PC-9 (cell line): ENCODE measurements around the gene MAPRE3. TPM values are rescaled to one million over a fixed set of nuclear protein-coding genes. Genes with fewer than 3 reads are reported as not detected.
A peak's percentile ranks its signal among the peaks of the same experiment; 100 is the strongest.

Experiments used
- BruUV-seq: library from RNA; stranded (reverse); fragments of 400-500 nt; replicated peaks from 2 replicates; lab custom pipeline; 2021; lab: Mats Ljungman, UMichigan
- CTCF ChIA-PET: fragments of 300-600 bp; sonication (Branson Sonifier 250); formaldehyde crosslinking; loops from one replicate; lab custom pipeline; 2022; ENCODE audit warnings: antibody characterized with exemption; lab: Charles Lee
- POLR2A ChIA-PET: fragments of 300-600 bp; sonication (Branson Sonifier 250); formaldehyde crosslinking; loops from one replicate; lab custom pipeline; 2022; ENCODE audit warnings: antibody characterized with exemption; ENCODE audit not compliant: unreplicated experiment; lab: Charles Lee
- DNase-seq, 2 experiments: peaks; one replicate each; pipeline versions ENCODE4 v3.0.0 to v3.0.0-alpha.2; 2015 to 2022; ENCODE audit warnings: mixed read lengths in 1 of 2
- H2AFZ ChIP-seq: fragments of 200-600 bp; sonication (generic); 2 replicates; pipeline ENCODE4 v1.8.1; 2017; ENCODE audit warnings: antibody characterized with exemption
- H3F3A ChIP-seq: fragments of 200-600 bp; sonication (generic); 2 replicates; pipeline ENCODE4 v1.8.1; 2017; ENCODE audit warnings: antibody characterized with exemption, mild to moderate bottlenecking, low read depth; ENCODE audit not compliant: insufficient read depth
- H3K27ac ChIP-seq: fragments of 200-600 bp; sonication (generic); 2 replicates; pipeline ENCODE4 v1.6.1; 2016; ENCODE audit warnings: mixed run types
- H3K27me3 ChIP-seq: fragments of 200-600 bp; sonication (generic); 2 replicates; pipeline ENCODE4 v1.6.1; 2016; ENCODE audit warnings: low read depth, mixed run types; ENCODE audit not compliant: insufficient read depth
- H3K36me3 ChIP-seq: fragments of 200-600 bp; sonication (generic); 2 replicates; pipeline ENCODE4 v1.6.1; 2016; ENCODE audit warnings: low read depth, mixed run types
- H3K4me1 ChIP-seq: fragments of 200-600 bp; sonication (generic); replicated peaks from 2 replicates; pipeline ENCODE4 v1.6.1; 2016; ENCODE audit warnings: mixed run types; ENCODE audit not compliant: insufficient read depth
- H3K4me2 ChIP-seq: fragments of 200-600 bp; sonication (generic); 2 replicates; pipeline ENCODE4 v1.6.1; 2017; ENCODE audit warnings: mixed run types
- H3K4me3 ChIP-seq: fragments of 200-600 bp; sonication (generic); 2 replicates; pipeline ENCODE4 v1.6.1; 2016; ENCODE audit warnings: mixed run types
- H3K79me2 ChIP-seq: fragments of 200-600 bp; sonication (generic); 2 replicates; pipeline ENCODE4 v1.6.1; 2017; ENCODE audit warnings: low read depth, mixed run types
- H3K9me2 ChIP-seq: fragments of 200-600 bp; sonication (generic); 2 replicates; pipeline ENCODE4 v1.8.1; 2017; ENCODE audit warnings: mild to moderate bottlenecking; ENCODE audit not compliant: insufficient read depth
- H3K9me3 ChIP-seq: fragments of 200-600 bp; sonication (generic); 2 replicates; pipeline ENCODE4 v1.8.1; 2016; ENCODE audit warnings: low read depth; ENCODE audit not compliant: insufficient read depth
- H4K20me1 ChIP-seq: fragments of 200-600 bp; sonication (generic); 2 replicates; pipeline ENCODE4 v1.8.1; 2017; ENCODE audit not compliant: insufficient read depth
- CTCF ChIP-seq: fragments of 200-600 bp; sonication (generic); conservative IDR thresholded peaks from 2 replicates; pipeline ENCODE4 v1.6.1; 2017; ENCODE audit warnings: mixed run types, antibody characterized with exemption, mild to moderate bottlenecking, moderate library complexity
- EZH2 ChIP-seq: fragments of 200-600 bp; sonication (generic); IDR thresholded peaks from 2 replicates; pipeline ENCODE4 v1.8.0; 2017; ENCODE audit warnings: antibody characterized with exemption, low read depth
- intact Hi-C: fragments of 100-400 bp; cut with micrococcal nuclease; formaldehyde crosslinking; loops from one replicate; pipeline ENCODE4 v1.10.0; 2022; ENCODE audit not compliant: unreplicated experiment
- total RNA-seq: library from RNA; stranded (reverse); gene quantifications from 2 replicates; pipeline ENCODE4 v1.2.3, GENCODE V29; 2021

MAPRE3 gene
- total RNA-seq, 1 experiment from 2014 or later = 25.2 TPM

GRCh38 chr2:26971911-26972786 lies 1.7 kb downstream of the MAPRE3 start:
- BruUV-seq = no TSS peak
- H3K4me2 ChIP-seq = peak overlapping the region; percentile 95
- ChIA-PET CTCF (interaction anchor here (0.7 kb wide), 1 partner anchor 186 kb away, joined by 3 read pairs; no protein-coding TSS in a partner anchor), POLR2A (no interaction called here)
- H3K4me3 ChIP-seq = no peak overlapping the region; the same call in 1 of the 2 replicates
- H3K27ac ChIP-seq = no peak overlapping the region
- H3K27me3 ChIP-seq = no peaks in the 10 kb centered on the region
- intact Hi-C loops = loop anchor here (2.0 kb wide), 1 partner anchor 39 kb away; no protein-coding TSS in a partner anchor
- no peaks in the 10 kb centered on the region for H3K9me3 ChIP-seq
- no peaks in the 10 kb centered on the region for H4K20me1 ChIP-seq
- H3K9me2 ChIP-seq = no peaks in the 10 kb centered on the region
- DNase-seq = no peak
- no peaks in the 10 kb centered on the region for H3K36me3 ChIP-seq
- peaks cover 43% of the 10 kb centered on the region for H3K4me1 ChIP-seq
- peaks cover 32% of the 10 kb centered on the region for H3K79me2 ChIP-seq
- no peak for TF ChIP-seq EZH2
- TF ChIP-seq CTCF = no peak
- no peak overlapping the region for H2AFZ ChIP-seq
- H3F3A ChIP-seq = peaks cover 22% of the 10 kb centered on the region

- Histone ChIP-seq H3F3A (peaks cover 1% of the 10 kb centered on the region; the same call in 1 of the 2 replicates), H3K4me1 (peaks cover 21% of the 10 kb centered on the region), H3K27me3 (no peaks in the 10 kb centered on the region), H3K9me3 (no peaks in the 10 kb centered on the region), H3K27ac (no peak overlapping the region), H4K20me1 (no peaks in the 10 kb centered on the region), H3K4me2 (no peak overlapping the region), H3K36me3 (no peaks in the 10 kb centered on the region), H3K79me2 (peaks cover 32% of the 10 kb centered on the region), H3K9me2 (no peaks in the 10 kb centered on the region), H3K4me3 (no peak overlapping the region), H2AFZ (no peak overlapping the region)
- BruUV-seq = no TSS peak
- CTCF ChIA-PET = no interaction called here
- no peak for DNase-seq
- TF ChIP-seq EZH2 = no peak
- no peak for TF ChIP-seq CTCF
- intact Hi-C loops = no loop called here
- POLR2A ChIA-PET = no interaction called here
These were observed 3.9 kb downstream of the MAPRE3 start for GRCh38 chr2:26974352-26974751.

- Histone ChIP-seq H3K4me3 (no peak overlapping the region), H3K79me2 (peaks cover 32% of the 10 kb centered on the region), H3K4me2 (no peak overlapping the region), H3K27ac (no peak overlapping the region), H3K27me3 (no peaks in the 10 kb centered on the region), H3K4me1 (peaks cover 15% of the 10 kb centered on the region), H4K20me1 (no peaks in the 10 kb centered on the region), H3F3A (no peaks in the 10 kb centered on the region; the same call in 1 of the 2 replicates), H3K9me3 (no peaks in the 10 kb centered on the region), H3K36me3 (no peaks in the 10 kb centered on the region), H3K9me2 (no peaks in the 10 kb centered on the region), H2AFZ (no peak overlapping the region)
- BruUV-seq = no TSS peak
- POLR2A ChIA-PET = no interaction called here
- no peak for TF ChIP-seq EZH2
- no peak for TF ChIP-seq CTCF
- CTCF ChIA-PET = no interaction called here
- intact Hi-C loops = no loop called here
- no peak for DNase-seq
These were observed 4.7 kb downstream of the MAPRE3 start for GRCh38 chr2:26975102-26975501.
